ENCODE measurements around the gene TMEM135. TPM values are rescaled to one million over a fixed set of nuclear protein-coding genes. Genes with fewer than 3 reads are reported as not detected.

TMEM135 gene
- total RNA-seq (2021): 70.3 and 86.7 TPM in 2 replicates
- Bru-seq, nascent RNA: percentile 95 among the genes with signal in this experiment
- BruChase-seq, experiment 1, labeled RNA remaining after a 2-hour chase: percentile 89 among the genes with signal in this experiment
- percentile 81 among the genes with signal in this experiment for BruChase-seq, experiment 2, labeled RNA remaining after a 6-hour chase
- long read RNA-seq, transcript TMEM135-202 (14 exons, 3,938 nt): minor isoform, 11 of 87 reads
- long read RNA-seq, transcript TMEM135-201 (15 exons, 2,433 nt): major isoform, 38 of 87 reads
- long read RNA-seq, partial matches to known transcripts: 11 of 87 reads
- long read RNA-seq, other reads (novel, unspliced or antisense): 25 of 87 reads

GRCh38 chr11:87037450-87038234, at the start of gene TMEM135:
TSS of gene TMEM135 (plus strand) at chr11:87037934. CDS start at chr11:87038046, 112 bp downstream.
- Histone ChIP-seq H3K9me3 (ENCODE audit: low read depth, low read length, poor library complexity, severe bottlenecking) (no peaks in the 10 kb centered on the region), H3K4me3 (ENCODE audit: low read depth, low read length, poor library complexity, severe bottlenecking) (peak within 1 kb of the TSS; percentile 75), H3K27ac (ENCODE audit: low read depth, low read length, poor library complexity, severe bottlenecking) (peak within 1 kb of the TSS; percentile 83), H3K36me3 (ENCODE audit: insufficient read depth, low read length, poor library complexity, severe bottlenecking) (peaks cover 1% of the 10 kb centered on the region), H3K27me3 (replicated peaks; ENCODE audit: insufficient read depth, low read depth, low read length, poor library complexity) (no peaks in the 10 kb centered on the region), H3K4me1 (ENCODE audit: insufficient read depth, low read length, poor library complexity, severe bottlenecking) (peaks cover 33% of the 10 kb centered on the region)
- no TSS peak for BruUV-seq (replicated peaks)
- POLR2A ChIA-PET (ENCODE audit: low non-redundant PET): interaction anchor here (0.6 to 0.7 kb wide), 2 partner anchors 44 to 164 kb away, joined by 3 to 6 read pairs; no protein-coding TSS in a partner anchor
- CTCF ChIA-PET: interaction anchor here (0.9 kb wide), 1 partner anchor 60 kb away, joined by 3 read pairs; no protein-coding TSS in a partner anchor
- TF ChIP-seq EZH2 (IDR thresholded peaks at IDR 0.05; ENCODE audit: borderline replicate concordance, low read depth, low read length, poor library complexity, severe bottlenecking) (no peak), CTCF (conservative IDR thresholded peaks at IDR 0.05; ENCODE audit: low read depth, low read length) (no peak)
- intact Hi-C loops (cut with micrococcal nuclease; ENCODE audit: unreplicated experiment): no loop called here
- DNase-seq (ENCODE audit: low spot score): peak; percentile 97

DNA sequence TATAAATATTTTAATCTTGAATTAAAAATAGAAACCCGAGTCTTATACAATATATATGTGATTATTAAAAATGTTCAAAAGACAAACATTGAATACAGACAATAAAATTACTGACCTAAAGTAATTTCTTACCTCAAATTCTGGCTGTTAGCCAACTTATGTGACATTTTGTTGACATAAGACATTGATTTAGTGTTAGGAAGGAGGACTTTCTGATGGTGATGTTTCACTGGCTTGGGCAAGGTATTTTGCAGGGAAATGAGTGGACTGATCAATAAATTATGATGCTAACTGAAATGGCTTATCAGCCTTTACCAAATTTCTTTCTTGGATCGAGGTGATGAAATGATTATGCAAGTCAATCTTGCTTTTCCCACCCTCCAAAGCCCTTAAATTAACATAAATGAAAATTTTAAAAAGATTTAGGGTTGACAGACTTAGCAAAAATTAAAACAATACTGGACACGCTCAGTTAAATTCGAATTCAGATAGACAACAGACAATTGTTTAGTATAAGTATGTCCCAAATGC, 49.3 kb upstream of the TMEM135 start:
- no peaks in the 10 kb centered on the region for H3K9me3 ChIP-seq (ENCODE audit: low read depth, low read length, poor library complexity, severe bottlenecking)
- CTCF ChIA-PET: no interaction called here
- no peaks in the 10 kb centered on the region for H3K36me3 ChIP-seq (ENCODE audit: insufficient read depth, low read length, poor library complexity, severe bottlenecking)
- H3K4me3 ChIP-seq (ENCODE audit: low read depth, low read length, poor library complexity, severe bottlenecking): no peak overlapping the region
- H3K27me3 ChIP-seq (replicated peaks; ENCODE audit: insufficient read depth, low read depth, low read length, poor library complexity): no peaks in the 10 kb centered on the region
- intact Hi-C loops (cut with micrococcal nuclease; ENCODE audit: unreplicated experiment): no loop called here
- no peak for DNase-seq (ENCODE audit: low spot score)
- POLR2A ChIA-PET (ENCODE audit: low non-redundant PET): interaction anchor here (0.6 kb wide), 1 partner anchor 35 kb away, joined by 11 read pairs; no protein-coding TSS in a partner anchor
- no TSS peak for BruUV-seq (replicated peaks)
- peak overlapping the region; percentile 88 for H3K27ac ChIP-seq (ENCODE audit: low read depth, low read length, poor library complexity, severe bottlenecking)
- no peak for TF ChIP-seq CTCF (conservative IDR thresholded peaks at IDR 0.05; ENCODE audit: low read depth, low read length)
- TF ChIP-seq EZH2 (IDR thresholded peaks at IDR 0.05; ENCODE audit: borderline replicate concordance, low read depth, low read length, poor library complexity, severe bottlenecking): no peak
- peaks cover 64% of the 10 kb centered on the region for H3K4me1 ChIP-seq (ENCODE audit: insufficient read depth, low read length, poor library complexity, severe bottlenecking)

GRCh38 chr11:86990031-86990430, 47.7 kb upstream of the TMEM135 start:
- H3K36me3 ChIP-seq (ENCODE audit: insufficient read depth, low read length, poor library complexity, severe bottlenecking): no peaks in the 10 kb centered on the region
- ChIA-PET CTCF (no interaction called here), POLR2A (ENCODE audit: low non-redundant PET) (no interaction called here)
- H3K4me3 ChIP-seq (ENCODE audit: low read depth, low read length, poor library complexity, severe bottlenecking): no peak overlapping the region
- TF ChIP-seq EZH2 (IDR thresholded peaks at IDR 0.05; ENCODE audit: borderline replicate concordance, low read depth, low read length, poor library complexity, severe bottlenecking) (no peak), CTCF (conservative IDR thresholded peaks at IDR 0.05; ENCODE audit: low read depth, low read length) (no peak)
- DNase-seq (ENCODE audit: low spot score): peak; percentile 60
- intact Hi-C loops (cut with micrococcal nuclease; ENCODE audit: unreplicated experiment): loop anchor here (5.0 kb wide), 3 partner anchors 33 to 302 kb away; partner anchors contain the start of gene FZD4
- H3K27me3 ChIP-seq (replicated peaks; ENCODE audit: insufficient read depth, low read depth, low read length, poor library complexity): no peaks in the 10 kb centered on the region
- H3K9me3 ChIP-seq (ENCODE audit: low read depth, low read length, poor library complexity, severe bottlenecking): no peaks in the 10 kb centered on the region
- H3K4me1 ChIP-seq (ENCODE audit: insufficient read depth, low read length, poor library complexity, severe bottlenecking): peaks cover 76% of the 10 kb centered on the region
- BruUV-seq (replicated peaks): no TSS peak
- peak overlapping the region; percentile 88 for H3K27ac ChIP-seq (ENCODE audit: low read depth, low read length, poor library complexity, severe bottlenecking)
